Vagina (tissue), 2 donors: ENCODE results near the gene ARHGEF39.

ENCODE experiments used
- POLR2A ChIP-seq, 2 donors: fragments of 450-650 bp; IDR thresholded peaks; one replicate each; pipeline ENCODE4 v1.6.1; 2017; ENCODE audit warnings: antibody characterized with exemption in 2 of 2, mild to moderate bottlenecking in 2 of 2, moderate library complexity in 2 of 2
- POLR2AphosphoS5 ChIP-seq, 2 donors: sonication (generic); formaldehyde crosslinking; IDR thresholded peaks; one replicate each; pipeline ENCODE4 v1.9.0; 2017; ENCODE audit warnings: antibody characterized with exemption in 2 of 2, mild to moderate bottlenecking in 2 of 2, low read depth in 1 of 2; ENCODE audit not compliant: insufficient read depth in 1 of 2
- TF ChIP-seq, protein P1 (sequence below), 3 experiments: fragments of 450-650 bp in 2 of 3; fragments of 200-600 bp in 1 of 3; sonication (generic) in 1 of 3; IDR thresholded peaks; one replicate each; pipeline ENCODE4 v1.5.1; 2017 to 2019; ENCODE audit warnings: antibody characterized with exemption in 3 of 3, mild to moderate bottlenecking in 2 of 3, moderate library complexity in 2 of 3

DNA sequence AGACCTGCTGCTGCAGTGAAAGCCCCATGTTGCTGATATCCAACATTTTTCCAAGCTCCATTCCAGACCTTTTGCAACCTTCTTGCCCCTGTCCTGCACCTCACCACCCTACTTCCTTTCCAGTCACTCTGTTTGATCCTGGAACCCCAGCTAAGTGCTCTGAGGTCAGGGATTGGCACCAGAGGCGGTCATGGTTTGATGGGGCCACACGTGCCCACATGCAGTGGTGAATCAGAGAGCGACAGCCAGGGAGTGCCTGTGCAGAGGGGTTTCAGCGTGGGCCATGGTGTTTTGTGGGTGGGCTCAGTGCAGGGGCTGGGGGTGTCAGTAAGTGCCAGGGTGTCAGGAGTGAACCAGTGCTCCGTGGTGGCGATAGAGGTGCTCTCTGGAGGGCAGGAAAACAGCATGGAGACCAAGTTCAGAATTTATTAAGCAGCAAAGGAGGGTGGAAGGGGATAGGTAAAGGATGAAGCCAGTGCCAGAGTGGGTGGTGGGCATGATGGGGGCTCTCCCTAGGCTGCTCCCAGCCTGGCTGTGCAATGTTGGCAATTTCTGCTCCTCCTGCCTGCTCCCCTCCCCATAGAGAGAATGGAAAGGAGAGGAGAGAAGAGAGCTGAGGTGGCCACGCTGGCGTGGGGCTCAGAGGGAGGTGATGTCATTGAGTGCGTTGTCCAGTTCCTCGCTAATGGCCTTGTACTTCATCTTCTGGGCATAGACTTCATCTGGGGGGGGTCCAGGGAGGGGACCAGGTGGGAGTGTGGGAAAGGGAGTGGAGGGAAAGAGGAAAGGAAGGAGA lies 17.7 kb upstream of the ARHGEF39 start:
- TF ChIP-seq, protein P1, sequence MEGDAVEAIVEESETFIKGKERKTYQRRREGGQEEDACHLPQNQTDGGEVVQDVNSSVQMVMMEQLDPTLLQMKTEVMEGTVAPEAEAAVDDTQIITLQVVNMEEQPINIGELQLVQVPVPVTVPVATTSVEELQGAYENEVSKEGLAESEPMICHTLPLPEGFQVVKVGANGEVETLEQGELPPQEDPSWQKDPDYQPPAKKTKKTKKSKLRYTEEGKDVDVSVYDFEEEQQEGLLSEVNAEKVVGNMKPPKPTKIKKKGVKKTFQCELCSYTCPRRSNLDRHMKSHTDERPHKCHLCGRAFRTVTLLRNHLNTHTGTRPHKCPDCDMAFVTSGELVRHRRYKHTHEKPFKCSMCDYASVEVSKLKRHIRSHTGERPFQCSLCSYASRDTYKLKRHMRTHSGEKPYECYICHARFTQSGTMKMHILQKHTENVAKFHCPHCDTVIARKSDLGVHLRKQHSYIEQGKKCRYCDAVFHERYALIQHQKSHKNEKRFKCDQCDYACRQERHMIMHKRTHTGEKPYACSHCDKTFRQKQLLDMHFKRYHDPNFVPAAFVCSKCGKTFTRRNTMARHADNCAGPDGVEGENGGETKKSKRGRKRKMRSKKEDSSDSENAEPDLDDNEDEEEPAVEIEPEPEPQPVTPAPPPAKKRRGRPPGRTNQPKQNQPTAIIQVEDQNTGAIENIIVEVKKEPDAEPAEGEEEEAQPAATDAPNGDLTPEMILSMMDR (IDR thresholded peaks at IDR 0.05) = no peak
- TF ChIP-seq POLR2A (IDR thresholded peaks at IDR 0.05) = no peak
- TF ChIP-seq POLR2AphosphoS5 (IDR thresholded peaks at IDR 0.05; ENCODE audit: insufficient read depth in 1 of 2, low read depth in 1 of 2) = peak in 1 of 2 donors; percentile 28
